SH-SY5Y (cell line): ENCODE data around the gene CFAP97D2.

ENCODE experiments used
- GATA2 ChIP-seq: IDR thresholded peaks from 2 replicates; pipeline ENCODE4 v1.6.1; 2011; ENCODE audit warnings: mild to moderate bottlenecking, low read depth, low read length
- GATA3 ChIP-seq: IDR thresholded peaks from 2 replicates; pipeline ENCODE4 v1.6.1; 2011; ENCODE audit warnings: low read depth, mild to moderate bottlenecking, low read length, moderate library complexity

The CFAP97D2 gene

DNA sequence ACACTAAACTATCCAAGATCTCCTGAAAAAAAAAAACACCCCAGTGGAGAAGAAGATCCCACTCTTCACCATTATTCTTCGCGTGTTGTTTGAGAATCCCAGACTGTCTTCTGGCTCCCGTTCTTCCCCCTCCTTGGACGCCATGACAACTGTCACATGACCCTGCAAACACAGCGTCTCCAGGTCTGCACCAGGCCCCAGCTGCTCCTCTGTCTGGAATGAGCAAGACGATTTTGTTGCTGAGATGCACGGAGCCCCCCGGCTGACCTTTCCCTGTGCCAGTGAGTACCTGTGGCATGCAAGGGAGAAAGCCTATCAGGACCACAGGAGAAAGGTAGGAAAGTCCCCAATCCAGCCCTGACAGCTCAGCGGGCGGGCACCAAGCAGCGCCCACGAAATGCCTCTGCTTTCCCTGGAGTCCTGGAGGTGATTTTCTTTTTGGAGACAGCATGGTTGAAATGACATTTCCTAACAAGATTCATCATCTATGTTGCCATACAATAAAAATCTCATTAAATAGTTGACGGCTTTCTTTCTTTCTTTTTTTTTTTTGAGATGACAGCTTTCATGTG, at the start of gene CFAP97D2:
Gene CFAP97D2 (plus strand): TSS at position 171 of the 572 bp plus-strand sequence. CDS start 74 bp downstream, at position 245.
- no peak for TF ChIP-seq GATA3
- TF ChIP-seq GATA2, result no peak

DNA sequence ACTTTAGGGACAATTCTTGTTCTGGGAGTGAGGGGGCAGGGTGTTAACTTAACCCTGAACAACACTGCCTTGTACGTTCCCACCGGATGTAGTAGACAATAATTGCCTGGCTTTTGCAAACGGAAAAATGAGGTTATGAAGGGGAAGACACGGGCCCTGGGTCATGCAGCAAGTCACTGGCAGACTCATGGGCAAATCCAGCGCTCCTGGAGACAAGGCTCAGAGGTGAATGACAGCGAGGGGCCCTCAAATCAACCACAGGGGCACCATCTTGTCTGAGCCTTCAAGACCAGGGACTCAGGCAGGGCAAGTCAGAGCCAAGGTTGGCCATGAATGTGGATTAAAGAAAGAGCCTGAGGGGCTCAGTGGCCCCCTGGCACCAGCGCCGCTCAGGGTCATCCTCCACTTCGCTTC, 49.4 kb upstream of the CFAP97D2 start:
- no peak for TF ChIP-seq GATA2
- TF ChIP-seq GATA3, result no peak

DNA sequence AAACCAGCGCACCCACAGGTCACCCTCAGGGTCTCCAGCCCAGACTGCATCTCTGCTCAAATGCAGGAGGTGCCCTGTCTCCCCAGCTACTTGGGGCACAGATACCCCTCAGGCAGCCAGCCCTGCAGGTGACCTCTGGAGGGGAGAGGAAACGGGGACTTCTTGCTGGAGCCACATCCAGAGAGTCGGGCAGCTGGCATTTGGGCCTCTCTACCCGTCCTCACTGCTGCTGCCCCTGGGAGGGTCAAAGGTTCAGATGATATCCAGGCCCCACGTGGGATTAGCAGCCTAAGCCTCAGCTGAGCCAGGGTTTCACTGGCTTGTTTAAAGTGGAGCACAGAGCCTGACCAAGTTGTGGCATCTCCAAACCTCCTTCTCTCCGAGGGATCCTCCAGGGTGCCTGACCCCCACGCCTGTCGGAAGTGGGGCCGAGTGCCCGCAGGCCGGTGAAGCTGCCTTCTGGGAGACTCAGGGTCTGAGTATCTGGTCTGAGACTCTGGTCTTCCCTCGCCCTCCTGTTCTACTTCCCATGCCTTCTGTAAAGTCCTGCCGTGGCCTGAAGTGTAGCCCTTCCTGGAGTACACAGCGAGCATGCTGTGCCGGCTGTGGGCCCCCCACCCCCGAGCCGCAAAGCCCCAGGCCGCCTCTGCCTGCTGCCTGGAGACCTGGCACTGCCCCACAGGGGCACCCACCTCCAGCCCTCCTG, 48.8 kb upstream of the CFAP97D2 start:
- no peak for TF ChIP-seq GATA2
- no peak for TF ChIP-seq GATA3

DNA sequence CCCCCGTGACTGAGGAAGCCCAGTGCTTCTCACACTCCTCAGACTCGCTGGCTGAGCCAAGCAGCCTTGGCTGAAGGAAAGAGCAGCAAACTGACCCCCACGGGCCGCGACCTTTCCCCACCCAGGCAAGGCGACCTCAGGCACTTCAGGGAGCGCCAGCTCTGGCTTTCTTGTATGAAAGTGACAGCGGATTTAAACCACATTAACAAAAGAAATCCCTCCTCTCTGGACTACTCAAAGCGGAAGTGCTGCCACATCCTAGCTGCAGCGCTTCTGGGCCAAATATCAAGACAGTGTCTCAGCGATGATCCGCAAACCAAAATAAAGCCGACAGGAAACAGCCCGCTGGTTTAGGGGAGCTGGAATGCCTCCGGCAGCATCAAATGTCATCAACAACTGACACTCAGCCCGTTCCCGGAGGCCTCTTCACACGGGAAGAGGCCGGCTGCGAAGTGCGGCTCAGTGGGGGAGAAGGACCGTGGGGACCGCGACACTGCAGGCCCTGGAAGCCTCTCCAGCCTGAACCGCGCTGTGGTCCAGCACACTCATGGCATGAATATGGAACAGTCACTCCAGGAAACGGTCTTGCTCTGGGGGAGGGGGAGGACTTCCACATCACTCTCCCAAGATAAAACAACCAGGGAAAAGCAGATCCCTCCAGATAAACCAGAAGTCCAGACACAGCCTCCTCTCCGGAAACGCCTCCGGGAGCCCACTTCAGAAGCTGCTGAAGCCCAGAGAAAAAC, 48.0 kb upstream of the CFAP97D2 start:
- TF ChIP-seq GATA2 (peak; percentile 78), GATA3 (no peak)

DNA sequence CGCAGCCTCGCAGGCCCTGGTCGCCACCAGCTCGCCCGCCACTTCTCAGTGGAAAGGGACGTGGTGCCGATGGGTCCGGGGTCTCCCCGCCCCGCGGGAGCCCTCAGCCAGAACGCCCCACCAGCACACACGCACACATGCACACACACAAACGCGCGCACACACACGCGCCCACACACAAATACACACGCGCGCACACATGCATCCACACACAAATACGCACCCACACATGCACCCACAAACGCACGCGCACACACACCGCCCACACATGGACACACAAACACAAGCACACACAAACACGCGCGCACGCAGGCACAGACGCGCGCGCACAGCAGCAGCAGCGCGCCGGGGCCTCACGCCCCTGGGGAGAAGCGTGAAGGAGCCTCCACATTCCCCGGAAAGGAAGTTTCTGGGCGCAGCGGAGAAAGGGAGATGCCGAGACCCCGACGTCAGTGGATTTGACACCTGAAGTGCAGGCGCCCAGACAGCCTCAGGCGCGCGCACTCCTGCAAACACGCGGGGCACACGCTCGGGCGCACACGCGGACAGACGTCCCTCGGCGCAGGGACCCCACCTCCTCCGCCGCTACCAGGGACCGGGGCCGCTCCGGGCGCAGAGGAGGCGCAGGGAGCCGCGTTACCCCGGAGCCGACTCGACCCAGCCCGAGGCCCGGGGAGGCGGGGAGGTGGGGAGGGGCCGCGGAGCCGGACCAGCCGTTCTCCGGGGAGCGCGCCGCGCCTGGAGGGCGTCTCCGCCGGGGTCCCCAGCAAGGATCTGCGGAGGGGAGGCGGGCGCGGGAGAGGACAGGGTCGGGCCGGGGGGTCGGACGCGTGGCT, 47.3 kb upstream of the CFAP97D2 start:
- no peak; the same call in 1 of the 2 replicates for TF ChIP-seq GATA2
- no peak for TF ChIP-seq GATA3

DNA sequence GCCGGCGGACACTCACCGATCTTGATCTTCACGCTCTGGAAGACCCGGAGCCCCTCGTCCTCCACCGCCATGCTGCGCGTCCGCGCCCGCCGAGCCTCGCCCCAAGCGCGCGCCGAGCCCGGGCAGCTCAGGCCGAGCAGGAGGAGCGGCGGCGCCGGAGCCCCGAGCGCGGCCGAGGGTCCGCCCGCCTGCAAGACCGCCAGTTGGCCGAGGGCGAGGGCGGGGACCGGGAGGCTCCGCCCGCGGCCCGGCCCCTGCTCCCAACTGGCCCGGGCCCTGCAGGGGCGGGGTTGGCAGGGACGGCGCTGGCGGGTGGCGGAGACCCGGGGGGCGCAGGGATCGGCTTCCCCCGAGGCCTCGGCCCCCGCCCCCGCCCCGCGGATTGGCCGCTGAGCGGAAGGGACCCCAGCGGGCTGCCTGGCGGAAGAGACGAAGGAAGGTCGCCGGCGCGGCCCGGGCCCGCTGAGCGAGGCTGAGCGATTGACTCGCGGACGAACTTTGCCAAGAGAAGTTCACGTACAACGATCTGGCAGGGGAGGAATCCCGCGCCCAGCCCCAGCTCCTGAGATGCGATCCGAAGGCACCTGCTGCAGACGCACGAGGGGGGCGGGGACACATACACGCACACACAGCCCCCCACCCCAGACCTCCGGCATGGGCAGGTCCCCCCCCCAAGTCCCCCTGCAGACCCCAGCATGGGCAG, 46.5 kb upstream of the CFAP97D2 start, which contains the start of gene RASA3:
Gene RASA3 (minus strand): TSS at position 205 of the 703 bp plus-strand sequence. CDS start 134 bp downstream, at position 71.
- TF ChIP-seq GATA3 (no peak), GATA2 (no peak)

DNA sequence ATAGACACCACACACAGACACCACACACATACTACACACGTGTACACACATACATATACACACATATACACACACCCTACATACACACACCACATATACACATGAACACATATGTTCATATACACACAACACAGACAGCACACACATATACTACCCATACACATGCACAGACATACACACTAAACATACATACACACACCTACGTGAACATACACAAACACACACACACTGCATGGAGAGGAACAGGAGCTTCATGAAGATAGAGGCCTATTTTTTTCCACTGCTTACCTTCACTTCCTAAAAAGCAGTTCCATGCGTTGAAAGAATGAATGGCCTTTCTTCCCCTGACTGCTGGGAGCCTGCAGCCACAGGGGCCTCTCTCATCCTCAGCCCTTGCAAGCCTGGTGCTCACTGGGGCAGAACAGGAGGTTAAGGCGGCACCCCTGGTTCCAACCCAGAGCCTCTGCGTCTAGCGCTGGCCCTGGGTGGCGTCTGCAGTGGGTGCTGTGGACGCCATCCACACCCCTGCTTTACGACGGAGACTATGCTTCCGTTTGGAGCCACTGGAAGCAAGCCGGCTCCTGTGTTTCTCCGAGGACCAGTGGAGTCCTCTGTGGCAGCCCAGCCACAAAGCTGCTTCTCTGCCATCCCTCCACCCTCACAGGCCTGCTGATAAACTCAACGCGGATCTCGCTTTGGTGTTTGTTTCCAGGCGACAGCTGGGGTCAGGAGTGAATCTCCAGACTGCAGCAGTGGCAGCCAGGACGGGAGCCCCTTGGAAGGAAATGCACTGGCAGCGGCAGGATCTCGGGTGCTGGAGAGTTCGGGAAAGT, 44.7 kb upstream of the CFAP97D2 start:
- no peak for TF ChIP-seq GATA3
- no peak for TF ChIP-seq GATA2

DNA sequence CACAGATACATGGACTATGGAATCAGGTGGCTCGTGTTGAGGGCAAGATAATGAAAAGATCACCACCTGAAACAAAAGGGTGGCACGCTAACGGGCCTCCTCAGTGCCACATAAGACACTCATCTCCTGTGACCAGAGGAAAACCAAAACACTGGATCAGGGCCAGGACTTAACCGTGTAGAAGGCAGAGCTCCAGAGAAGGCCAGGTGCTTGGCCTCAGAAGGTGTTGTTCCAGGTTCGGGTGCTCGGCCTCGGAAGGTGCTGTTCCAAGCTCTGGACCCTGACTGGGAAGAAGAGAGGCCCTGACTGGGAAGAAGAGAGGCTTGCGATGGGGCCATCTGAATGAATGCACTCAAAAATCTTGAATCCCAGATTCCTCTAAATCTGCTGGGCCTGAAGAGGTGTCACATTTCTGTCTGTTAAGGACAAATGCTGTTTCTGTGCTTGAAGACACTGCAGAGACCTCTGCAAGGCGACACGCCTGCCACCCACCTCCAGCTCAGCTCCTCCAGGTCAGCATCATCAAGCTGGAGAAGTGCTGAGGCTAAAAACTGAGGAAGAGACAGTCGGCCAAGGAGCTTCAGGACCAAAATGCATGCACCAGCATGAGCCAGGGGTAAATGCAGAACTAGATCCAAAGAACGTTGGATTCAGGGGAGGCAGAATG, 44.0 kb upstream of the CFAP97D2 start:
- no peak for TF ChIP-seq GATA2

DNA sequence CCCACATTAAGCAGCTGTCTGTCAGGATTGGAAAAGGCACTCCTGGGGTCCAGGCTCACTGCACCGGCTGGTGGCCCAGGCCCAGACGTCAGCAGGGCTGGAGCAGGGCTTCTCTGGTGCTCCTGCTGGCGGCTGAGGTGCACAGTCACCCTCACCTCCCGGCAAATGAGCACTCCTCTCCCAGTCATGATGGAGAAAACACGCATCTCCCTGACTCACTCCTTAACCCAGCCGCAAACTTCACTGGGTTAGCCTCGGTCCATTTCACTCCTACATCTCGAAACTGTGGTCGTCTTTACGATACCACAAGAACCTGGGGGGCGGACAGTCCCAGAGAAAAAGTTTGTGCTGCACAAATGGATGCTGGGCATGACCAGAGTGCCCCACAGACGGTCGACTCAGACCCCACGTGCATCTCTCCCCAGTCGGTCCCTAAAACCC, 43.3 kb upstream of the CFAP97D2 start:
- TF ChIP-seq GATA2 (no peak), GATA3 (no peak)

DNA sequence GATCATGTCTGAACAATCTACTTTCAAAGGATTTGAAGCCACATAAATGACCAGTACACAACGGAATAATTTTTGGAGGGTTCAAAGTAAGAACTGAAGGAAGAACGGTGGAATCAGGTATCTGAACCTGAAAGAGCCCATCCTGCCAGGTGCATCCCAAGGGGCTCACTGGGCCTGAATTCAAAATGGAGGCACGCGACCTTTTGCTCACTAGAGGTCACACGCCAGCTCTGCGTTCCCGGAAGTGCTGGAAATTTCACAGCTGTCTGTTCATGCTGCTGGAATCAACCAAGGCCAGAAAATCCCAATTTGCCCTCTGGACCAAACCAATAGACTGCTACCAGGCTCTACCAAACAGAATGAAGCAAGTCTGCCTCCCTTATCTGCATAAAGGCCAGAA, 42.5 kb upstream of the CFAP97D2 start:
- no peak for TF ChIP-seq GATA2
- no peak for TF ChIP-seq GATA3

DNA sequence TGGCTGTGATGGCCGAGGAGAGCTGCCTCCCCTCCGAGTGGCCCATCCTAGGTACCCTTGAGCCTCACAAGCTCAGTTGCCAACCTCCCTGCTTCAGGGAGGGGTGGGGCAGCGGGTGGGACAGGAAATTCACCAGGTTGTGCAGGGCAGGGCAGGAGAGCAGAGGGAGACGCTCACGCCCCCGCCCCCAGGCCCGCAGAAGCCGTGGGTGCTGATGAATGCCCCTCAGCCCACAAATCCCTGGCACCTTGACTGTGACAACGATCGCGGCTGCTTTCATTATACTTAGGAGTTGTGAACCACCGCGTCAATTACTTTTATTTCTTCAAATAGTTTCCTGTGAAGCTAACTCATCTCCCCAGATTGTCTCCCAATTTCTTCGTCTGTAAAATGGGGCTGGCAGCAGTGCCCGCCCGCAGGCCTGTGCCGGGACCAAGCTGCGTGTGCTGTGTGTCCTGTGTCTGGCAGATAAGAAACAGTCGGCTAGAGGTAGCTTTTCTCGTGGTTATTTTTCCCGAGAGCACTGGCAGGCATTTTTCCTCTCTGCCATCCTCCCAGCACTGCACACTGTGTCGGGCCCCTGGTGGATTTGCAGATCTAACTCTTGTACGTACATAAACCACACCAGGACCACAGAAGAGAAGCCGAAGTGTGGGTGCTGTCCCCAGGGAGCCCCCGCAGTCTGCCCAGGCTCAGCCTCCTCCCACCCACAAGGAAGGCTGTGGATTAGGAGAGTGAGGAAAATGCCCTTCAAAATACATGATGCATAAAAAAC, 38.7 kb upstream of the CFAP97D2 start:
- TF ChIP-seq GATA2 (0 out of 2 replicates have a peak, but pooled peaks have one; percentile 13), GATA3 (no peak)

DNA sequence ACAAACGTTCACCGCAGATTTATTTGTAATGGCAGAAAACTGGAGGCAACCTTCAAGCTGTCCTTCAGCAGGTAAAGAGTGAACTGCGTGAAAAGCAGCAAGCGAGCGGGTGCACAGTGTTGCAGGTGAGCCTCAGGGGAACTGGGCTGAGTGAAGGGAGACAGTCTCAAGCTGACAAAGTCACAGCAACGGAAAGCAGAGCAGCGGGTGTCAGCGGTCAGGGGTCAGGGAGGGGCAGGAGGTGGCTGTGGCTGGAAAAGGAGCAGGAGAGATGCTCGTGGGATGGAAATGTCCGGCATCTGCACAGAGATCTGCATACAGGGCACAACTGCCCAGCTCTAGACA, 38.2 kb upstream of the CFAP97D2 start:
- TF ChIP-seq GATA2, result no peak
- no peak for TF ChIP-seq GATA3
